ACC112 (cell line): ENCODE data around the gene EML4.

Experiments used
- H2AFZ ChIP-seq: fragments of 200-600 bp; sonication (generic); one replicate; pipeline ENCODE4 v1.6.0; 2017; ENCODE audit warnings: antibody characterized with exemption, low read length; ENCODE audit not compliant: unreplicated experiment
- H3K27ac ChIP-seq: fragments of 200-600 bp; sonication (generic); 2 replicates; pipeline ENCODE4 v1.5.1; 2014; ENCODE audit warnings: low read depth, mild to moderate bottlenecking, antibody characterized with exemption, low read length, moderate library complexity
- H3K27me3 ChIP-seq: fragments of 200-600 bp; sonication (generic); 2 replicates; pipeline ENCODE4 v1.6.1; 2014; ENCODE audit warnings: mild to moderate bottlenecking, antibody characterized with exemption, low read length, moderate library complexity, mixed read lengths; ENCODE audit not compliant: insufficient read depth
- H3K36me3 ChIP-seq: fragments of 200-600 bp; sonication (generic); 2 replicates; pipeline ENCODE4 v1.6.1; 2016; ENCODE audit warnings: mild to moderate bottlenecking, antibody characterized with exemption, low read length, moderate library complexity, mixed read lengths; ENCODE audit not compliant: insufficient read depth
- H3K4me1 ChIP-seq: fragments of 200-600 bp; sonication (generic); one replicate; pipeline ENCODE4 v1.6.1; 2016; ENCODE audit warnings: low read length, mixed read lengths; ENCODE audit not compliant: insufficient read depth, unreplicated experiment, control insufficient read depth
- H3K4me3 ChIP-seq: fragments of 200-600 bp; sonication (generic); 2 replicates; pipeline ENCODE4 v1.5.1; 2014; ENCODE audit warnings: mild to moderate bottlenecking, low read depth, low read length
- H3K79me2 ChIP-seq: fragments of 200-600 bp; sonication (generic); one replicate; pipeline ENCODE4 v1.6.0; 2016; ENCODE audit warnings: low read length; ENCODE audit not compliant: control insufficient read depth, unreplicated experiment, insufficient read depth

EML4 gene

GRCh38 chr2:42189235-42189566 lies 20.0 kb downstream of the EML4 start:
- H2AFZ ChIP-seq: no peak overlapping the region
- no peaks in the 10 kb centered on the region for H3K36me3 ChIP-seq
- peaks cover 43% of the 10 kb centered on the region for H3K4me1 ChIP-seq
- no peak overlapping the region for H3K27ac ChIP-seq
- peaks cover 91% of the 10 kb centered on the region for H3K79me2 ChIP-seq
- H3K4me3 ChIP-seq: no peak overlapping the region
- no peaks in the 10 kb centered on the region for H3K27me3 ChIP-seq

- H3K27me3 ChIP-seq: no peaks in the 10 kb centered on the region
- H3K79me2 ChIP-seq: peaks cover 89% of the 10 kb centered on the region
- H3K4me3 ChIP-seq: no peak overlapping the region
- H2AFZ ChIP-seq: no peak overlapping the region
- no peaks in the 10 kb centered on the region for H3K36me3 ChIP-seq
- H3K27ac ChIP-seq: no peak overlapping the region
- H3K4me1 ChIP-seq: peaks cover 43% of the 10 kb centered on the region
These were observed 21.0 kb downstream of the EML4 start for GRCh38 chr2:42190191-42190590.

- Histone ChIP-seq H3K4me3 (no peak overlapping the region), H3K79me2 (peaks cover 89% of the 10 kb centered on the region), H2AFZ (no peak overlapping the region)
These were observed 22.3 kb downstream of the EML4 start for GRCh38 chr2:42191285-42192009.

GRCh38 chr2:42192010-42192373 lies 22.8 kb downstream of the EML4 start:
- no peak overlapping the region for H3K4me3 ChIP-seq
- H3K27me3 ChIP-seq: no peaks in the 10 kb centered on the region
- peaks cover 42% of the 10 kb centered on the region for H3K4me1 ChIP-seq
- peaks cover 90% of the 10 kb centered on the region for H3K79me2 ChIP-seq
- no peak overlapping the region for H2AFZ ChIP-seq
- no peaks in the 10 kb centered on the region for H3K36me3 ChIP-seq
- no peak overlapping the region for H3K27ac ChIP-seq

More at GRCh38 chr2:42191285-42192009, 22.3 kb downstream of the EML4 start:
- no peak overlapping the region for H3K27ac ChIP-seq
- H3K36me3 ChIP-seq: no peaks in the 10 kb centered on the region
- H3K27me3 ChIP-seq: no peaks in the 10 kb centered on the region
- peaks cover 43% of the 10 kb centered on the region for H3K4me1 ChIP-seq

GRCh38 chr2:42192652-42193566 lies 23.8 kb downstream of the EML4 start:
- peaks cover 88% of the 10 kb centered on the region for H3K79me2 ChIP-seq
- peak overlapping the region; percentile 9; the same call in 1 of the 2 replicates for H3K4me3 ChIP-seq
- H3K27ac ChIP-seq: peak overlapping the region; percentile 48; the same call in 1 of the 2 replicates
- H2AFZ ChIP-seq: no peak overlapping the region
- H3K27me3 ChIP-seq: no peaks in the 10 kb centered on the region
- H3K4me1 ChIP-seq: peaks cover 42% of the 10 kb centered on the region
- H3K36me3 ChIP-seq: no peaks in the 10 kb centered on the region

- H3K27ac ChIP-seq: peak overlapping the region; percentile 48
- H3K79me2 ChIP-seq: peaks cover 90% of the 10 kb centered on the region
- no peak overlapping the region for H2AFZ ChIP-seq
These were observed 24.6 kb downstream of the EML4 start for GRCh38 chr2:42193722-42194187.

GRCh38 chr2:42194428-42194827 lies 25.3 kb downstream of the EML4 start:
- Histone ChIP-seq H3K36me3 (no peaks in the 10 kb centered on the region), H3K4me1 (peaks cover 50% of the 10 kb centered on the region), H3K27ac (no peak overlapping the region), H3K79me2 (peaks cover 90% of the 10 kb centered on the region), H3K4me3 (no peak overlapping the region), H2AFZ (no peak overlapping the region), H3K27me3 (no peaks in the 10 kb centered on the region)

More at GRCh38 chr2:42193722-42194187, 24.6 kb downstream of the EML4 start:
- Histone ChIP-seq H3K4me1 (peaks cover 45% of the 10 kb centered on the region), H3K27me3 (no peaks in the 10 kb centered on the region), H3K4me3 (no peak overlapping the region), H3K36me3 (no peaks in the 10 kb centered on the region)

GRCh38 chr2:42195559-42195958 lies 26.4 kb downstream of the EML4 start:
- no peak overlapping the region for H3K27ac ChIP-seq
- no peaks in the 10 kb centered on the region for H3K36me3 ChIP-seq
- peaks cover 88% of the 10 kb centered on the region for H3K79me2 ChIP-seq
- peaks cover 56% of the 10 kb centered on the region for H3K4me1 ChIP-seq
- H2AFZ ChIP-seq: no peak overlapping the region
- H3K4me3 ChIP-seq: peak overlapping the region; percentile 7; the same call in 1 of the 2 replicates
- H3K27me3 ChIP-seq: no peaks in the 10 kb centered on the region

GRCh38 chr2:42196070-42196402 lies 26.9 kb downstream of the EML4 start:
- H3K27me3 ChIP-seq: no peaks in the 10 kb centered on the region
- no peak overlapping the region for H3K27ac ChIP-seq
- H2AFZ ChIP-seq: no peak overlapping the region
- no peaks in the 10 kb centered on the region for H3K36me3 ChIP-seq
- peaks cover 84% of the 10 kb centered on the region for H3K79me2 ChIP-seq
- peak overlapping the region; percentile 7; the same call in 1 of the 2 replicates for H3K4me3 ChIP-seq
- H3K4me1 ChIP-seq: peaks cover 61% of the 10 kb centered on the region

GRCh38 chr2:42196403-42197267 lies 27.5 kb downstream of the EML4 start:
- H3K79me2 ChIP-seq: peaks cover 79% of the 10 kb centered on the region
- no peaks in the 10 kb centered on the region for H3K36me3 ChIP-seq
- H2AFZ ChIP-seq: no peak overlapping the region
- H3K27me3 ChIP-seq: no peaks in the 10 kb centered on the region
- H3K27ac ChIP-seq: no peak overlapping the region
- H3K4me1 ChIP-seq: peaks cover 61% of the 10 kb centered on the region
- H3K4me3 ChIP-seq: no peak overlapping the region
